NOMO-1 (cell line): ENCODE data around the gene UACA.

ENCODE experiments used
- DNase-seq, 2 experiments: peaks; one replicate each; lab custom pipeline; 2025; ENCODE audit not compliant: unreplicated experiment in 2 of 2; lab: John Stamatoyannopoulos, UW

The UACA gene

DNA sequence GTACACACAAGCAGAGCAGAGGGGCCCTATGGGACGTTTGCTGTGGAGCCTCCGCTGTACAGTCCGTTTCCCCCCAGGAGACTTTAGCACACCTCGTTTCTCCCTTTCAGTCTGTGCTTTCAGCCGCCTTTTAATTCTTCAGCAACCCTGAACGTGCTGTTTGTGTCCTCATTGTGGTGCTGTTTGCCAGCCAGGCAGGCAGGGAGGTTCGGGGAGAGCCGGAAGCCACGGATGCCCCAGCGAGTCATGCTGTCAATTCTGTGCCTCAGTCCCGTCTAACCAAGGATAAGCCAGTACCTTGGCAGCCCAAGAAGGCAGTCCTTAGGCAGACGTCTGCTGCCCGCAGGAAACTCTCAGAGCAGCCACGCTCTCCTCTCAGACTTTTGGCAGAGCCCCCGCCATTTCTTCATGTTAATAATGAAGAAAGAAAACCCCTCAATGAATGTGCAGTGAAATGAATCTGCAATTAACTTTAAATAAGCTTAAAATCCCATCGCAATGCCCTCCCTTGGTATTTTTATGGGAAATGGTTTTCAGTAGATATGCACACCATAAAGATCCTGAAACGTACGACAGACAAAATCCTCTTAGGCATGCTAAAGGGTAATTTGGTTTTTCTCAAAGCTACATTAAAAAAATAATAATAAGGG lies 158.6 kb downstream of the UACA start:
- DNase-seq = no peak
